BE2C (cell line): Measurements from ENCODE around the gene FNIP1.
"Not testable (repeated sequence)": the region's sequence is repeated elsewhere in the genome, so short reads cannot be mapped to it uniquely, and the experiment has no call there.

Experiments used
- DNase-seq: peaks from one replicate; pipeline ENCODE4 v3.0.0-alpha.2; 2020
- H3K27me3 ChIP-seq: fragments of 250-450 bp; sonication (Bioruptor Pico); 2 replicates; pipeline ENCODE4 v1.5.1; 2020; ENCODE audit warnings: mild to moderate bottlenecking
- H3K36me3 ChIP-seq: fragments of 250-450 bp; sonication (Bioruptor Pico); 2 replicates; pipeline ENCODE4 v1.5.1; 2020; ENCODE audit warnings: mild to moderate bottlenecking
- H3K4me1 ChIP-seq: fragments of 250-450 bp; sonication (Bioruptor Pico); 2 replicates; pipeline ENCODE4 v1.5.1; 2020
- H3K4me3 ChIP-seq: 2 replicates; pipeline ENCODE4 v1.5.1; 2011; ENCODE audit warnings: low read depth, low read length
- H3K9me3 ChIP-seq: fragments of 250-450 bp; sonication (Bioruptor Pico); 2 replicates; pipeline ENCODE4 v1.5.1; 2020
- CTCF ChIP-seq: IDR thresholded peaks from 2 replicates; pipeline ENCODE4 v1.5.1; 2012; ENCODE audit warnings: mild to moderate bottlenecking, low read depth, low read length

The FNIP1 gene

DNA sequence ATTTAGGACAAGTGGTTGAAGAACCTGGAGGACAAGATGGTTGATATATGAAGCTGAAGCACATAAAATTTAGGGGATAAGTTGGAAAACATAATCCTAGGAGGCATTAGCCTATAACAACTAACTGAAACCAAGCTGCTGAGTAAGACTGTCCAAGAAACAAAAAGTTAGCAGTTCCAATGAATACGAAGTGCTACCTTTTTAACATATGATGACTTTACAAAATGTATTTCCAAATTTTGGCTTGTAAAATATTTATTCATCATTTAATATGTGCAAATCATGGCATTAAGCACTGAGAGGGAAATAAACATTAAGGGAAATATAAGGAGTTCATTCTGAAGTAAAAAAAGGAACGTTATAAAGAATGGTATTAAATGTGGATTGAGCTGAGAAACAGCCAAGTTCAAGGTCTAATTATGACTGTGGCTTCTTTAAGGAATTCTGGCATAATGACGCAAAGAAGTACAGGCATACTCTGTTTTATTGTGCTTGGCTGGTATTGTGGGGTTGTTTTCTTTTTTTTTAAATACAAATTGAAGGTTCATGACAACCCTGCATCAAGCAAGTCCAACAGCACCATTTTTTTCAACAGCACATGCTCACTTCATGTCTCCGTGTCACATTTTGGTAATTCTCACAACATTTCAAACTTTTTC lies 169.5 kb downstream of the FNIP1 start:
- DNase-seq = no peak
- no peaks in the 10 kb centered on the region for H3K4me1 ChIP-seq
- TF ChIP-seq CTCF = no peak
- no peaks in the 10 kb centered on the region for H3K9me3 ChIP-seq
- peaks cover 2% of the 10 kb centered on the region for H3K36me3 ChIP-seq
- H3K27me3 ChIP-seq = no peaks in the 10 kb centered on the region
- H3K4me3 ChIP-seq = no peak overlapping the region

- H3K36me3 ChIP-seq = peaks cover 2% of the 10 kb centered on the region
- no peak for DNase-seq
- TF ChIP-seq CTCF = no peak
- H3K4me3 ChIP-seq = no peak overlapping the region
- no peaks in the 10 kb centered on the region for H3K27me3 ChIP-seq
- no peaks in the 10 kb centered on the region for H3K4me1 ChIP-seq
- no peaks in the 10 kb centered on the region for H3K9me3 ChIP-seq
Observed at GRCh38 chr5:131622633-131623032, 174.2 kb downstream of the FNIP1 start.

DNA sequence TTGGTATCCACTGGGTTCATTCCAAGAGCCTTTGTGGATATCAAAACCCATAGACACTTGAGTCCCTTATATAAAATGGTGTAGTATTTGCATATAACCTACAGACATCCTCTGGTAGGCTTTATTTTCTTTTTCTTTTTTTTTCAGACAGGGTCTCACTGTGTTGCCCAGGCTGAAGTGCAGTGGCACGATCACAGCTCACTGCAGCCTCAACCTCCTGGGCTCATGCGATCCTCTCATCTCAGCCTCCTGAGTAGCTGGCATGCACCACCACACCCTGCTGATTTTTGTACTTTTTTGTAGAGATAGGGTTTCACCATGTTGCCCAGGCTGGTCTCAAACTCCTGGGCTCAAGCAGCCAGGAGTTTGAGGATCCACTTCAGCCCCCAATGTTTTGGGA lies 175.7 kb downstream of the FNIP1 start:
- not testable (repeated sequence) for H3K4me3 ChIP-seq, H3K4me1 ChIP-seq, DNase-seq, H3K36me3 ChIP-seq, H3K27me3 ChIP-seq, H3K9me3 ChIP-seq

GRCh38 chr5:131619102-131619501 lies 177.7 kb downstream of the FNIP1 start:
- H3K27me3 ChIP-seq = no peaks in the 10 kb centered on the region
- H3K36me3 ChIP-seq = peaks cover 2% of the 10 kb centered on the region
- no peaks in the 10 kb centered on the region for H3K4me1 ChIP-seq
- TF ChIP-seq CTCF = no peak
- no peak for DNase-seq
- H3K9me3 ChIP-seq = no peaks in the 10 kb centered on the region
- H3K4me3 ChIP-seq = no peak overlapping the region

DNA sequence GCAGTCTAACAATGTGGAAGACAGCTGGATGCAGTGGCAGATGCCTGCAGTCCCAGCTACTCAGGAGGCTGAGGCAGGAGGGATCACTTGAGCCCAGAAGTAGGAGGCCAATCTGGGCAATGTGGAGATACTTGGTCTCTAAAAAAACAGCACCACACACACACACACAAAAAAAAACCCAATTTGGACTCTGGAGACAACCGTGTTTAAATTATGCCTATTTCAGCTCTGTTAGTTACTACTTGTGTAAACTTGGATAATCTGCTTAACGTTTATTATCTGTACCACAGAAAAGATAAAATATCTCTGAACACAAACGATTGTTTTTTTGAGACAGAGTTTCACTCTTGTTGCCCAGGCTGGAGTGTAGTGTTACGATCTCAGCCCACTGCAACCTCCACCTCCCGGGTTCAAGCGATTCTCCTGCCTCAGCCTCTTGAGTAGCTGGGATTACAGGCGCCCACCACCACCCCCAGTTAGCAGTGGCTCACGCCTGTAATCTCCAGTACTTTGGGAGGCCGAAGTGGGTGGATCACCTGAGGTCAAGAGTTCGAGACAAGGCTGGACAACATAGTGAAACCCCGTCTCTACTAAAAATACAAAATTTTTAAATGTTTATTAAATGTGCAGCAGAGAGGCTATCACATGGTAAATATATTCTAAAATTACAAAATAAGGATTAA lies 179.5 kb downstream of the FNIP1 start:
- DNase-seq = no peak
- TF ChIP-seq CTCF = no peak
- no peaks in the 10 kb centered on the region for H3K4me1 ChIP-seq
- H3K4me3 ChIP-seq = no peak overlapping the region
- no peaks in the 10 kb centered on the region for H3K27me3 ChIP-seq
- no peaks in the 10 kb centered on the region for H3K9me3 ChIP-seq
- no peaks in the 10 kb centered on the region for H3K36me3 ChIP-seq

DNA sequence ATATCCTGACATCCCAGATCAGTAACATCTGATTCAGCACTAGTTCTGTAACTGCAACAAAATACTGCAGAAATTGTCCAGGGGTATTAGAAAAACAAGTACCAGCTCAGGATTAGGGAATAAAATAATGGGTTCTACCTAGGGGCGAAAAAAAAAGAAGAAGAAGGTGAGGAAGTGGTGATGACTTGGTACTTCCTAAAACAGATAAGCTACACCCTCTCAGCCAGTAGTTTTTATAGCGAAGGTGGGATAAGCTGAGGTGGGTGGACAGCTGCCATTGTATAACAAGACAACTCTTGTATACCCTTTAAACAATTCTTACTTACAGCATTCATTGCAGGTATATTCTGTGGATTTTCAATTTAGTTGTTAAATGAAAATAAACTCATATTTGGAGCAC lies 180.9 kb downstream of the FNIP1 start:
- Histone ChIP-seq H3K36me3 (no peaks in the 10 kb centered on the region), H3K9me3 (no peaks in the 10 kb centered on the region), H3K4me1 (no peaks in the 10 kb centered on the region), H3K27me3 (no peaks in the 10 kb centered on the region), H3K4me3 (no peak overlapping the region)
- TF ChIP-seq CTCF = no peak
- DNase-seq = no peak
